GM18867 (cell line): ENCODE results near the gene ZNF586.
"Not testable (repeated sequence)": the region's sequence is repeated elsewhere in the genome, so short reads cannot be mapped to it uniquely, and the experiment has no call there.

ENCODE experiments used
- ATAC-seq: cut with Tn5 transposase; IDR thresholded peaks from one replicate; pipeline ENCODE4 v1.9.1; 2021; ENCODE audit warnings: mild to moderate bottlenecking, moderate library complexity; ENCODE audit not compliant: unreplicated experiment

The ZNF586 gene

GRCh38 chr19:57821501-57821900 lies 52.0 kb downstream of the ZNF586 start:
- ATAC-seq, result not testable (repeated sequence)

GRCh38 chr19:57823155-57823554 lies 53.7 kb downstream of the ZNF586 start:
- not testable (repeated sequence) for ATAC-seq

DNA sequence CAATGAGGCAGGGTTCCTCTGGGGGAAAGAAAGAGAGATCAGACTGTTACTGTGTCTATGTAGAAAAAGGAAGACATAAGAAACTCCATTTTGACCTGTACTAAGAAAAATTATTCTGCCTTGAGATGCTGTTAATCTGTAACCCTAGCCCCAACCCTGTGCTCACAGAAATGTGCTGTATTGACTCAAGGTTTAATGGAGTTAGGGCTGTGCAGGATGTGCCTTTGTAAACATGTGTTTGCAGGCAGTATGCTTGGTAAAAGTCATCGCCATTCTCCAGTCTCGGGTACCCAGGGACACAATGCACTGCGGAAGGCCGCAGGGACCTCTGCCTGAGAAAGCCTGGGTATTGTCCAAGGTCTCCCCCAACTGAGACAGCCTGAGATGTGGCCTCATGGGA lies 54.1 kb downstream of the ZNF586 start:
- not testable (repeated sequence) for ATAC-seq

GRCh38 chr19:57825511-57825910 lies 56.0 kb downstream of the ZNF586 start:
- ATAC-seq, result no peak

GRCh38 chr19:57829316-57829715 lies 59.8 kb downstream of the ZNF586 start:
- no peak for ATAC-seq

DNA sequence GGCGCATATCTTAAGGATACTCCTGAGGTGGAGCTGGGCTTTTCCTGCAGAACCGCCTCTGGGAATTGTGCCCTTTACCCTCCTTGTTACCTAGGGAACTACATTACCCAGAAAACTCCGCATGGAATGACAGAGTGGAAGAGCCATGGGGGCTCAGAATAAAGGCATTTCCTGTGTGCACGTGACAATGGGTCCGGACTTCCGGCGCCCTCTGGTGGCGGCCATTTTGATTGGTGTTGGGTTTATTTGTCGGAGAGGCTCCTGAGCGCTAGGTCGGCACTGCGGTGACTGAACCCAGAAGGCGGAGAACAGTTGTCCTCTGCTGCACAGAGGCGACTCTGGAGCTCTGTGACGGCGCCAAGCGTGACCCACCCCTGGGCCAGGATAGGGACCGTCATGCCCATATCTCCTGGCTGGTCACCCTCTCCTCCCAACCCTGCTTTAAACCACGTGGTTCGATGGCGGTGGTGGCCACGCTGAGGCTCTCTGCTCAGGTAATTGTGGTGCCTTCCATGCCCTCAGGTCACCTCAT lies 60.7 kb downstream of the ZNF586 start, which contains the start of gene ZNF587B:
ZNF587B (plus strand) TSS at position 229 of the 532 bp plus-strand sequence; CDS start at position 459, 230 bp downstream.
- ATAC-seq, result no peak
